Panc1 (cell line): ENCODE results near the gene ACCS. TPM values are rescaled to one million over a fixed set of nuclear protein-coding genes. Genes with fewer than 3 reads are reported as not detected.

Source experiments
- ATAC-seq: fragments of 200-7000 bp; cut with Tn5 transposase; 2 replicates; pipeline ENCODE4 v1.9.1; 2020; ENCODE audit warnings: mild to moderate bottlenecking, moderate library complexity
- BruUV-seq: library from RNA; stranded (reverse); fragments of 400-500 nt; replicated peaks from 2 replicates; lab custom pipeline; 2021; lab: Mats Ljungman, UMichigan
- CTCF ChIA-PET: fragments of 300-600 bp; sonication (Branson Sonifier 250); formaldehyde crosslinking; loops from one replicate; lab custom pipeline; 2022; ENCODE audit warnings: antibody characterized with exemption; lab: Charles Lee
- POLR2A ChIA-PET: fragments of 300-600 bp; sonication (Branson Sonifier 250); formaldehyde crosslinking; loops from one replicate; lab custom pipeline; 2022; ENCODE audit warnings: antibody characterized with exemption; lab: Charles Lee
- DNase-seq: peaks from one replicate; pipeline ENCODE4 v3.0.0-alpha.2; 2010; ENCODE audit warnings: low read depth, low spot score
- H3K27ac ChIP-seq: 2 replicates; pipeline ENCODE4 v1.5.1; 2011; ENCODE audit warnings: mild to moderate bottlenecking, low read length, inconsistent platforms
- H3K27me3 ChIP-seq: fragments of 200-500 bp; sonication (Bioruptor generic); 2 replicates; pipeline ENCODE4 v1.6.0; 2014; ENCODE audit warnings: low read length, inconsistent platforms; ENCODE audit not compliant: control insufficient read depth, insufficient read depth
- H3K36me3 ChIP-seq: fragments of 200-500 bp; sonication (Bioruptor generic); 2 replicates; pipeline ENCODE4 v1.5.1; 2014; ENCODE audit warnings: inconsistent platforms, mild to moderate bottlenecking, low read length, moderate library complexity; ENCODE audit not compliant: control insufficient read depth, insufficient read depth
- H3K4me1 ChIP-seq: 2 replicates; pipeline ENCODE4 v1.5.1; 2011; ENCODE audit warnings: inconsistent platforms, mild to moderate bottlenecking, low read length, moderate library complexity; ENCODE audit not compliant: control insufficient read depth, insufficient read depth
- H3K4me3 ChIP-seq, 2 experiments: 2 replicates each; pipeline ENCODE4 v1.5.1; 2011 to 2012; ENCODE audit warnings: low read depth in 2 of 2, low read length in 2 of 2, mild to moderate bottlenecking in 2 of 2, inconsistent platforms in 1 of 2, moderate library complexity in 1 of 2
- H3K9me3 ChIP-seq: fragments of 200-500 bp; sonication (Bioruptor generic); 2 replicates; pipeline ENCODE4 v1.5.1; 2014; ENCODE audit warnings: low read depth, mild to moderate bottlenecking, inconsistent platforms, low read length, moderate library complexity; ENCODE audit not compliant: control insufficient read depth, insufficient read depth
- CTCF ChIP-seq: fragments of 450-650 bp; IDR thresholded peaks from 2 replicates; pipeline ENCODE4 v1.5.1; 2017; ENCODE audit warnings: mild to moderate bottlenecking
- POLR2AphosphoS5 ChIP-seq: IDR thresholded peaks from 2 replicates; pipeline ENCODE4 v1.6.1; 2012; ENCODE audit warnings: mild to moderate bottlenecking, low read depth, low read length, moderate library complexity
- REST ChIP-seq, 2 experiments: IDR thresholded peaks; 2 replicates each; pipeline ENCODE4 v1.6.1; 2011 to 2012; ENCODE audit warnings: low read depth in 2 of 2, control low read depth in 1 of 2, low read length in 1 of 2, mild to moderate bottlenecking in 1 of 2, moderate library complexity in 1 of 2; ENCODE audit not compliant: insufficient read depth in 1 of 2
- SIN3A ChIP-seq: IDR thresholded peaks from 2 replicates; pipeline ENCODE4 v1.6.1; 2012; ENCODE audit warnings: low read depth, mild to moderate bottlenecking, low read length, moderate library complexity, borderline replicate concordance; ENCODE audit not compliant: insufficient read depth
- TCF7L2 ChIP-seq: IDR thresholded peaks from 2 replicates; pipeline ENCODE4 v1.6.1; 2011; ENCODE audit warnings: mild to moderate bottlenecking, low read depth, low read length, inconsistent platforms
- in situ Hi-C: cut with HindIII; loops from 2 replicates; pipeline ENCODE4 v1.10.0; 2016; ENCODE audit warnings: low sequenced_read_pairs, low pct_unique_long_range_greater_than_20kb
- intact Hi-C: fragments of 100-400 bp; cut with micrococcal nuclease; formaldehyde crosslinking; loops from one replicate; pipeline ENCODE4 v1.10.0; 2022; ENCODE audit not compliant: unreplicated experiment
- total RNA-seq: library from RNA; stranded (reverse); gene quantifications from one replicate; pipeline ENCODE4 v1.2.1, GENCODE V29; 2021; ENCODE audit not compliant: unreplicated experiment

The ACCS gene
- total RNA-seq, 1 experiment from 2014 or later, result 38.0 TPM

- TF ChIP-seq SIN3A (no peak), POLR2AphosphoS5 (no peak), TCF7L2 (no peak), CTCF (no peak), REST (IDR thresholded peaks at IDR 0.05; ENCODE audit: insufficient read depth in 1 of 2, low read depth in 2 of 2, low read length in 1 of 2) (no peak)
- ATAC-seq (no peak), DNase-seq (no peak)
- ChIA-PET POLR2A (interaction anchor here (0.7 kb wide), 1 partner anchor 780 kb away, joined by 3 read pairs; no protein-coding TSS in a partner anchor), CTCF (no interaction called here)
- H3K27ac ChIP-seq, result no peak overlapping the region
- no peaks in the 10 kb centered on the region for H3K27me3 ChIP-seq
- no peaks in the 10 kb centered on the region for H3K4me1 ChIP-seq
- intact Hi-C loops, result no loop called here
- H3K36me3 ChIP-seq, result no peaks in the 10 kb centered on the region
- no peaks in the 10 kb centered on the region for H3K9me3 ChIP-seq
- in situ Hi-C loops, result no loop called here
- no TSS peak for BruUV-seq
- H3K4me3 ChIP-seq, result no peak overlapping the region
These were observed 7.8 kb upstream of the ACCS start for GRCh38 chr11:44058275-44058674.

GRCh38 chr11:44065161-44065661, 859 bp upstream of the ACCS start:
- H3K9me3 ChIP-seq, result no peaks in the 10 kb centered on the region
- H3K27ac ChIP-seq, result peak overlapping the region; percentile 85

More at GRCh38 chr11:44065161-44065661, 859 bp upstream of the ACCS start:
- ChIA-PET POLR2A (no interaction called here), CTCF (interaction anchor here (0.6 to 0.7 kb wide), 3 partner anchors 12 to 196 kb away, joined by 4 to 7 read pairs (median 7); no protein-coding TSS in a partner anchor)
- peak overlapping the region; percentile 65 to 90; a peak in 3 of 4 replicates for H3K4me3 ChIP-seq
- ATAC-seq, result no peak
- TF ChIP-seq TCF7L2 (no peak), POLR2AphosphoS5 (no peak), CTCF (no peak), REST (IDR thresholded peaks at IDR 0.05; ENCODE audit: insufficient read depth in 1 of 2, low read depth in 2 of 2, low read length in 1 of 2) (no peak), SIN3A (no peak)
- peaks cover 10% of the 10 kb centered on the region; the same call in 1 of the 2 replicates for H3K4me1 ChIP-seq
- no peaks in the 10 kb centered on the region for H3K36me3 ChIP-seq
- DNase-seq, result no peak
- in situ Hi-C loops (no loop called here), intact Hi-C loops (no loop called here)
- H3K27me3 ChIP-seq, result no peaks in the 10 kb centered on the region
- no TSS peak for BruUV-seq
